ENCODE results near the gene GGN. TPM values are rescaled to one million over a fixed set of nuclear protein-coding genes. Genes with fewer than 3 reads are reported as not detected.
A peak's percentile ranks its signal among the peaks of the same experiment; 100 is the strongest.

Gene GGN
- total and polyA plus RNA-seq, 9 of the 15 experiments (the other 6 are each of a cell fraction or from before 2014, with no cell fraction given), result 0.15 to 0.33 TPM; not detected in 7

GRCh38 chr19:38335949-38336637 is 51.7 kb downstream of the GGN start (continued):
- TF ChIP-seq USF2 (CRISPR knock-in tag; IDR thresholded peaks at IDR 0.05), result no peak
- TF ChIP-seq ZNF507 (tag; conservative IDR thresholded peaks at IDR 0.05), result no peak
- TF ChIP-seq POLR3A (IDR thresholded peaks at IDR 0.05; ENCODE audit: borderline replicate concordance, extremely low read depth, insufficient read depth, insufficient read length), result no peak
- no peak for TF ChIP-seq ZNF780A (CRISPR knock-in tag; IDR thresholded peaks at IDR 0.05)
- peak; percentile 79 for TF ChIP-seq ZNF316 (IDR thresholded peaks at IDR 0.05)
- peak; percentile 30 for TF ChIP-seq RBBP5 (IDR thresholded peaks at IDR 0.05; ENCODE audit: borderline replicate concordance, insufficient read depth, low read length, poor library complexity, severe bottlenecking)
- no peak for TF ChIP-seq ZNF408 (CRISPR knock-in tag; IDR thresholded peaks at IDR 0.05; ENCODE audit: low read depth)
- TF ChIP-seq MEF2A (IDR thresholded peaks at IDR 0.05; ENCODE audit: control insufficient read depth, low read depth, low read length), result no peak
- no peak for TF ChIP-seq MXI1 (IDR thresholded peaks at IDR 0.05; ENCODE audit: low read depth, low read length)
- peak; percentile 36 for TF ChIP-seq TBP (optimal IDR thresholded peaks at IDR 0.05; ENCODE audit: low read depth, low read length)
- TF ChIP-seq ZBTB5 (IDR thresholded peaks at IDR 0.05), result peak; percentile 57; the same call in 1 of the 2 replicates
- TF ChIP-seq ZC3H8 (IDR thresholded peaks at IDR 0.05), result no peak
- no peak for TF ChIP-seq ARID4B (CRISPR knock-in tag; IDR thresholded peaks at IDR 0.05)
- TF ChIP-seq SAFB (IDR thresholded peaks at IDR 0.05; ENCODE audit: borderline replicate concordance, low read depth, low read length), result no peak
- no peak for TF ChIP-seq RERE (CRISPR knock-in tag; IDR thresholded peaks at IDR 0.05; ENCODE audit: borderline replicate concordance)

Data from K562 (cell line).